ENCODE data around the gene CEACAM1. TPM values are rescaled to one million over a fixed set of nuclear protein-coding genes. Genes with fewer than 3 reads are reported as not detected.

Gene CEACAM1
- total RNA-seq, 2 donors from 2014 or later: 251 to 510 TPM

- peaks cover 5% of the 10 kb centered on the region for H3K4me1 ChIP-seq
- H3K9me3 ChIP-seq: no peaks in the 10 kb centered on the region
- H3K27me3 ChIP-seq: no peaks in the 10 kb centered on the region
- H3K4me3 ChIP-seq: no peak overlapping the region
- H3K36me3 ChIP-seq: no peaks in the 10 kb centered on the region
- intact Hi-C loops (cut with DNase I): no loop called here
- no peak overlapping the region for H3K27ac ChIP-seq
- no peak for DNase-seq
- no peak overlapping the region for H3K9ac ChIP-seq (ENCODE audit: low read depth in 2 of 2, low read length in 2 of 2)
- no peak for TF ChIP-seq CTCF (IDR thresholded peaks at IDR 0.05)
These were observed 52.9 kb downstream of the CEACAM1 start for GRCh38 chr19:42475366-42475765.

- Histone ChIP-seq H3K4me3 (no peak overlapping the region), H3K27me3 (no peaks in the 10 kb centered on the region), H3K9me3 (no peaks in the 10 kb centered on the region), H3K27ac (no peak overlapping the region), H3K4me1 (peaks cover 5% of the 10 kb centered on the region), H3K9ac (ENCODE audit: low read depth in 2 of 2, low read length in 2 of 2) (no peak overlapping the region), H3K36me3 (no peaks in the 10 kb centered on the region)
- DNase-seq: no peak
- no peak for TF ChIP-seq CTCF (IDR thresholded peaks at IDR 0.05)
- intact Hi-C loops (cut with DNase I): no loop called here
These were observed 53.5 kb downstream of the CEACAM1 start for GRCh38 chr19:42474743-42475142.

- Histone ChIP-seq H3K27ac (no peak overlapping the region), H3K4me3 (no peak overlapping the region), H3K4me1 (peaks cover 5% of the 10 kb centered on the region), H3K27me3 (no peaks in the 10 kb centered on the region), H3K9ac (ENCODE audit: low read depth in 2 of 2, low read length in 2 of 2) (no peak overlapping the region), H3K9me3 (no peaks in the 10 kb centered on the region), H3K36me3 (no peaks in the 10 kb centered on the region)
- TF ChIP-seq CTCF (IDR thresholded peaks at IDR 0.05): no peak
- no peak for DNase-seq
- intact Hi-C loops (cut with DNase I): no loop called here
These were observed 54.6 kb downstream of the CEACAM1 start for GRCh38 chr19:42473686-42474085.

GRCh38 chr19:42472402-42473147, 55.7 kb downstream of the CEACAM1 start:
- Histone ChIP-seq H3K27me3 (no peaks in the 10 kb centered on the region), H3K4me3 (no peak overlapping the region), H3K36me3 (no peaks in the 10 kb centered on the region), H3K9me3 (no peaks in the 10 kb centered on the region), H3K9ac (ENCODE audit: low read depth in 2 of 2, low read length in 2 of 2) (no peak overlapping the region), H3K27ac (no peak overlapping the region), H3K4me1 (peaks cover 5% of the 10 kb centered on the region)
- intact Hi-C loops (cut with DNase I): no loop called here
- no peak for DNase-seq
- TF ChIP-seq CTCF (IDR thresholded peaks at IDR 0.05): no peak

- Histone ChIP-seq H3K4me3 (no peak overlapping the region), H3K27me3 (no peaks in the 10 kb centered on the region), H3K9ac (ENCODE audit: low read depth in 2 of 2, low read length in 2 of 2) (peak overlapping the region in 1 of 2 donors; percentile 34), H3K9me3 (no peaks in the 10 kb centered on the region), H3K27ac (peak overlapping the region; percentile 20), H3K4me1 (peaks cover 10% of the 10 kb centered on the region), H3K36me3 (no peaks in the 10 kb centered on the region)
- DNase-seq: peak; percentile 68
- intact Hi-C loops (cut with DNase I): no loop called here
- no peak for TF ChIP-seq CTCF (IDR thresholded peaks at IDR 0.05)
These were observed 56.6 kb downstream of the CEACAM1 start for GRCh38 chr19:42471554-42472249.
